HG03139 (cell line): ENCODE measurements around the gene SATB2.

Source experiments
- ATAC-seq: cut with Tn5 transposase; IDR thresholded peaks from one replicate; pipeline ENCODE4 v1.9.1; 2021; ENCODE audit not compliant: unreplicated experiment

Gene SATB2

DNA sequence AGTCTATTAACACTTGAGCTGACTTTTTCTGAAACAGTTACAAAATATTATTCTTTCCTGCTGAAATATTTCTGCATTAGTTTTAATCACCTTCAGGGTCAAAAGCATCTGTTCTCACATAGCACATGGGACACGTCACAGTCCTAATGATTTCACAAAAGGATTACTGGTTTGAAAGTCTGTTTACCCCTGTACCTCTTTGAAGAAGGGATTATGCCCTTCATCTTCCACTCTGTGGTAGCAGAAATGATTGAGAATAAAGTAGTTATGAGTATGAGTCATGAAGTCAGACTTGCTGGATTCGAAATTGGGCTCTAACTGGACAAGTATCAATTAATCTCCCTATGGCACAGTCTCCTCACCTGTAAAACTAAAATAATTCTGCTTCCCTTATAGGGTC is 121.2 kb downstream of the SATB2 start:
- no peak for ATAC-seq

- no peak for ATAC-seq
Observed at GRCh38 chr2:199335502-199335901, 122.2 kb downstream of the SATB2 start.

DNA sequence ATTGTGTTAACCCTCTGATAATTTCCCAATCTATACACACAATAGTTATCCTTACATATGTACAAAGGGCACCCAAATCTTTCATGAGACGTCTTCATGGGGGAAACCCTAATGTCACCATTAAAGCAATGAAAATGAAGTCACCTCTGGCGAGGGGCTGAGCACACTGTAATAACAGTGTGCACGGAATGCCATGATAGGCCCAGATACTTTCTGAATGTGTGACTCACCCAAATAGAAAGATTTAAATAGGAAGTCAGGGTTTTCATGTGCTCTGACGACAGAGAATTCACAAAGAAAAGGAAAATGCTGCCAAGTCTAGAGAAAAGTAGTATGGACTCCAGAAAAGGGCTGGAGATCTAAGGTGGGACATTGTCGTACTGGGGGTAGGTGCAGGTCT is 128.3 kb downstream of the SATB2 start:
- no peak for ATAC-seq

- no peak for ATAC-seq
Observed at GRCh38 chr2:199329031-199329430, 128.7 kb downstream of the SATB2 start.

DNA sequence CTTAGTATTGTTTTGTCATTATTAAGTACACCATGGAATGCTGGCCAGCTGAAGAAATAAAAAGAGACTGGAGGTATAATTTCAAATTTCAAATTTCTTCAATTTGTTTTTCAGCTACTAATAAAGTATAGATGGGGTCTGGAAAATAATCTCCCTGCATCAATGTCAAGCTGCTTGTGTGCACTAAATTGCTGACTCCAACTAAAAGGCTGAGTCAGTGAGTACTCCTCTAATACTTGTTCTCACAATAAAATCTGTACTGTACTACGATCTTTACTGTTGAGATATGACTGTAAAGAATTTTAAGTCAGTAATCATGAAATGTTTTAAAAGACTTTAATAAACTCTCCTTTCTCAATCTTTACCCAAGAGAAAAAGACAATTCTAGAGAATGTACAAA is 131.9 kb downstream of the SATB2 start:
- no peak for ATAC-seq

GRCh38 chr2:199322151-199322550 is 135.6 kb downstream of the SATB2 start:
- ATAC-seq: no peak

DNA sequence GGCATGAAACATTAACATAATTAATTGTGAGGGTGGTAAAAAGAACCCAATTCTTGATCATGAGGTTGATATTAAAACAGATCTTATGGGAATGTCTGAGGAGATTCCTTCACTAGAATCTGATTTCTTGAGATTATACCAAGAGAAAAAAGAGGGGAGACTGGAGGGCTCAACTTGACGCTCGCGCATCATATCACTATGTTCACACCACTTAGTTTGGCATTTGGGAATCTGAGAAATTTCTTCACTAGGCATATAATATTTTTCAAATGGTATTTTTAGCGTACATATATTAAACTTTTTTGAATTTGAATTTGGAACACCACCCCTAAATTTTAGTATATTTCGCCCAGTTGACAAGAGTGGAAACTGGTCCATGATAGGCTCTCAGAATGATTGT is 140.1 kb downstream of the SATB2 start:
- no peak for ATAC-seq

DNA sequence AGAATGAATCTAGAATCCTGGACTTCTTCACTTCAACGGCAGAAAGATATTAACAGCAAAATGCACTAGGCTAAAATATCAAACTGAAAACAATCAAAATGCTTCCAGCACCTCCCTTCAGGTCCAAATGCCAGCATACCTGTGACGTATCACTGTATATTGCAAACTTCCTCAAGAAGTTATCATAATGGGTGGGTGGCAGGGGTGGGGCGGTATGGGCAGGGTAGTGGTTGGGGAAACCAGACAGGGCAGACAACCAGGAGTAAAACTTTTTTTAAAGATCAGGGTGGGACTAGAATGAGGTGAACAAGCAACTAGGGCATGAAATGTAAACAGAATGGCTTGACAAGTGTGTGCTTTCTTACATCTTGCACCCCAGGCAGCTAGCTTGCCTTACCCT is 140.9 kb downstream of the SATB2 start:
- no peak for ATAC-seq

GRCh38 chr2:199315299-199316179 is 142.2 kb downstream of the SATB2 start:
- ATAC-seq: no peak

DNA sequence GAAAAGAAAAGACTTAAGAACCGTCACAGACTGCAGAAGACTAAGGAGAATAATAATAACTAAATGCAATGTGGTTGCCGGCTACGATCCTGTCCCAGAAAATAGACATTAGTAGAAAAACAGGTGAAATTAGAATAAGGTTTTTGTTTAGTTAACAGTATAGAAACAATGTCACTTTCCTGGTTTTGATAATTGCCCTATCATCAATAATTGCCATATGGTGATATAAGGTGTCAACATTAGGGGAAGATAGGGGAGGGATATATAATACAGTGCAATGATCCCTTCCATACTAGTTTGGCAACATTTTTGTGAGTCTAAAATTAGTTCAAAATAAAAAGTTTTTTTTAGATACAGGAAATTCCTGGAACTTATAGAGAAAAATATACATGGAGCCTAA is 144.8 kb downstream of the SATB2 start:
- no peak for ATAC-seq

- ATAC-seq: no peak
Observed at GRCh38 chr2:199310771-199311585, 146.8 kb downstream of the SATB2 start.

DNA sequence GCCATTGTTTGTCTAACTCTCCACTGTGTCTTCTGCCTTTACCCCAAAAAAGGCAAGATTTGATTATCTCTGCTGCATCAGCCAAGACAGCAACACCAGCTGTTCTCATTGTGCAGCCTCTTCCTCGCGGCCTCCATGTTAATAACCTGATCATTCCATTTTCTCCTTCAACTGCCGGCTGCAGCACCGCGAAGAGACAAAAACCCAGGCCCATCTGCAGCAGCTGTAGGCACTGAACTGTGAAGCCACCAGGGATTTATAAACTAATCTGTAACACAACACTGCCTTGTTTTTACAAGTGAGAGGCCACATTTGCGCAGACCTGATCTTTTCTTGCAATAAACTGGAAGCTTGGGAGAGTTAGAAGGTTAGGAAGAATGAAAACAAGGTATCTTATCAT is 147.8 kb downstream of the SATB2 start:
- ATAC-seq: no peak

- no peak for ATAC-seq
Observed at GRCh38 chr2:199309411-199309810, 148.3 kb downstream of the SATB2 start.

DNA sequence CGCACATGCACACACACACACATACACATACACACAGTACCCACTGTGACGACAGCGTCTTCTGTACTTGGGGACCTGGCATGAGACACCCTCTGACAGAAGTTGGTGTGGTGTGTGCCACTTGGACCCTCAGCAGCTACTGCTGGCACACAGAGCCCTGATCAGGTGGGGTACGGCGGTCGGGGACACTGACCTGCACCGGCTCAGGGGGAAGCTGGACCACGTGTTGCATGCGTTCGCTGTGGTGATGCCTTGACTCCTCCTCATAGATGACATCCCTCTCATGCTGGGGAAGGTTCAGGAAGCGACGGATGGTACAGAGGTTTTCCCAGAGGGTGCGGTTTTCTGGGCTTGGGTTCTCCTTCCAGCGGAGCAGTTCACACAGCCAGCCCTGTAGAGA is 149.2 kb downstream of the SATB2 start:
- ATAC-seq: no peak

DNA sequence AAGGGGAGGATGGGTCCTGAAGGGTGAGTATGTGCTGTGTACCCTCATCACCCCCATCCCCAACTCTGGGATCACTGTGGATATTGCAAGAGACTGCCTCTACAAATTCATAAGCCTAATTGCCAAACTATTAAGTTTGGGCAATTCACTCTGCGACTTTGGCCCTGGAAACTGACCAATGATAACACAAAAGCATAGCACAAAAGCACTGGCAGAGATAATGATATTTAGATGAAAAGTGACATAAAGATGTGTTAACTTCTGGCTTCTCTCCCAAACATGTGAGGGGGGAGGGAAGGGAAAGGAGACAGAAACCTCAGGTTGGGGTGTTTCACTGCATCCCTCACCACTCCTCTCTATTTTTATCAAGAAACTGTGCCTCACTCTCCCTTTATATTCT is 150.3 kb downstream of the SATB2 start:
- no peak for ATAC-seq

DNA sequence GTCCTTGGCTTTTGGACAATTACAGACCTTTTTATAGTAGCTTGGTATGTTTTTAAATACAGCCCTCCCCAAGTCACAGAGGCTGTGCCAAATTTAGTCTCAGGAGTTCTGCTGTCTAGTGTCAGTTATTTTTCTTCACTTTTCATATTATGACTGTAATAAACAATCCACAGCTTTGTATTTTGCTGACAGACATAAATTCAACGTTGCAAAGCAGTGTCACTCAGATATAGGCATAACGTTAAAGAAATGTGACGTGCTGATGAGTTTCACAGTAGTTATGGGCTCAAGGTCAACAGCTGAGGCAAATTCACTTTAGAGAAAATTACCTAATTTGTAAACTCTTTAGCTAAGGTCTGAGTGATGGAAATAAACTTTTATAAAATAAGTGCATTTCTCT is 151.6 kb downstream of the SATB2 start:
- no peak for ATAC-seq

GRCh38 chr2:199303728-199304177 is 154.0 kb downstream of the SATB2 start:
- no peak for ATAC-seq

DNA sequence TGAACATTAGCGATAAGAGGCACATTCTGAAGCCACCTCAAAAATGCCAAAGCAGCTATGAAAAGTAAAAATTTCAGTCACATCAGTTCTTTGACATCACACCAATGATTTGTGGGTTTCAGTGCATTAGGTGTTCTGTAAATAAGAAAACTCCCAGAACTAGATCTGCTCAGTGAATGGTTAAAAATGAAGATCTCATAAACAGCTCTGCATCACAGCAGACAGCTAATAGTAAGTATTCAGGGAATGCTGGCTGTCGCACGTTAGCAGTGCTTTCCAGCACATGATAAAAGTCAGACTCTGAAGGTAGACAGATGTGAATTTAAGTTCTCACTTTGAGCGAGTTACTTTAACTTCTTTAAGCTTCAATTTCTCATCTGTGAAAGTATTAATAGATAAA is 154.9 kb downstream of the SATB2 start:
- ATAC-seq: no peak

GRCh38 chr2:199288424-199288823 is 169.3 kb downstream of the SATB2 start:
- ATAC-seq: no peak

DNA sequence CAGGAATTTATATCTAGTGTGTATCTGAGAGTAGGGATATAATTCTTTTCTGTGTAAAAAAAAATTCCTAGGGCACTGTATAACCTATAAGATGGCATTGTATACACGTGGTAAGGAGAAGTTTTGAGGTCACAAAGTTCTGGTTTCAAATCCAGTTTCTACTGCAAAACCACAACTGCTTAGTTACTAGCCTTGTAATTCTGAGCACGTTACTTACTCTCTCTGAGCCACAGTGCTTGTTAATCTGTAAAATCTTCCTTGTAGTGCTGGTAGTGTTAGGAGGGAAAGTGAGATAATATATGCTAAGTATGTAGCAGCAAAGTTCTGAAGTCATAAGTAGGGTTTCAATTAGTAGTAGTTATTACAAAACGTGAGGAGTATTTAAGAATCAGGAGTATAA is 175.4 kb downstream of the SATB2 start:
- no peak for ATAC-seq

- no peak for ATAC-seq
Observed at GRCh38 chr2:199279146-199279545, 178.6 kb downstream of the SATB2 start.

DNA sequence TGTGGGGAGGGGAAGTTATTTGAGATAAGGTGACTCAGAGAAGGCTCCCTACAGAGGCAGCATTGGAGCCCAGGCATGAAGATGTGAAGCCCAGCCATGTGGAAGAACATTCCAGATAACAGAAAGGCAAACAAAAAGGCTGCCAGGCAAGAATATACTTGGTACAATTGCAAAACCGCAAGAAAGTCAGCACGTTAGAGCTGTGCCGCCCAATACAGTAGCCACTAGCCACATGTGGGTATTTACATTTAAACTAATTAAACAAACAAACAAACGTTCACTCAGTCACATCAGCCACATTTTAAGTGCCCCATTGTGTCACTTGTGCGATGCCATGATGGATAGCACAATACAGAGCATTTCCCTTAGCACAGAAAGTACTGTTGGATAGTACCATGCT is 179.6 kb downstream of the SATB2 start:
- ATAC-seq: no peak
